ENCODE measurements around the gene STRADB. TPM values are rescaled to one million over a fixed set of nuclear protein-coding genes. Genes with fewer than 3 reads are reported as not detected.

Gene STRADB
- 25.2 and 44.7 TPM in 2 replicates for total RNA-seq

GRCh38 chr2:201451292-201452057 is at the start of gene STRADB, which contains the start of gene TRAK2:
Gene STRADB, plus strand, starts transcription at chr2:201451740. Its CDS starts 3,101 bp downstream, at chr2:201454841.
Gene TRAK2, minus strand, starts transcription at chr2:201451458. Its CDS starts 30,951 bp downstream, at chr2:201420507.

Small RNA genes within 50 kb of the gene (small RNA-seq; reads per million reads assigned to genes)
- not detected for gene RF00019 (ENCODE audit: low replicate concordance)

Other genes starting within 250 kb of the STRADB start
- 22.1 and 34.9 TPM in 2 replicates for gene CASP8, start 191.2 kb upstream of the STRADB start, total RNA-seq
- 0.44 and 1.4 TPM in 2 replicates for gene FLACC1, start 94.4 kb upstream of the STRADB start, total RNA-seq
- gene TRAK2, start 282 bp upstream of the STRADB start, total RNA-seq, result 30.0 and 55.8 TPM in 2 replicates
- gene TMEM237, start 191.8 kb downstream of the STRADB start, total RNA-seq, result 26.7 and 66.0 TPM in 2 replicates
- 0.44 and 17.9 TPM in 2 replicates for gene MPP4, start 246.9 kb downstream of the STRADB start, total RNA-seq

All from placental pericyte (primary cell).